Nephron progenitor cell (in vitro differentiated cells): ENCODE results near the gene MAPKAP1.
A peak's percentile ranks its signal among the peaks of the same experiment; 100 is the strongest.

Experiments
- DNase-seq: peaks from one replicate; pipeline ENCODE4 v3.0.0; 2021
- H3K27ac Mint-ChIP-seq: 2 replicates; pipeline ENCODE4 v1.8.0; 2021; ENCODE audit warnings: mild to moderate bottlenecking, moderate library complexity, mixed read lengths
- H3K27me3 Mint-ChIP-seq: 2 replicates; pipeline ENCODE4 v1.8.0; 2021; ENCODE audit warnings: mild to moderate bottlenecking, low read depth, mixed read lengths; ENCODE audit not compliant: poor library complexity
- H3K36me3 Mint-ChIP-seq: 2 replicates; pipeline ENCODE4 v1.8.0; 2021; ENCODE audit warnings: low read depth, mixed read lengths
- H3K4me1 Mint-ChIP-seq: 2 replicates; pipeline ENCODE4 v1.8.0; 2021; ENCODE audit warnings: mixed read lengths
- H3K4me3 Mint-ChIP-seq: 2 replicates; pipeline ENCODE4 v1.8.0; 2021; ENCODE audit warnings: mild to moderate bottlenecking, moderate library complexity, mixed read lengths
- H3K9me3 Mint-ChIP-seq: 2 replicates; pipeline ENCODE4 v1.8.0; 2021; ENCODE audit warnings: mild to moderate bottlenecking, moderate library complexity, mixed read lengths
- CTCF ChIP-seq: fragments of 200-600 bp; sonication (generic); IDR thresholded peaks from 2 replicates; pipeline ENCODE4 v1.5.0; 2021; ENCODE audit warnings: antibody characterized with exemption

MAPKAP1 gene

DNA sequence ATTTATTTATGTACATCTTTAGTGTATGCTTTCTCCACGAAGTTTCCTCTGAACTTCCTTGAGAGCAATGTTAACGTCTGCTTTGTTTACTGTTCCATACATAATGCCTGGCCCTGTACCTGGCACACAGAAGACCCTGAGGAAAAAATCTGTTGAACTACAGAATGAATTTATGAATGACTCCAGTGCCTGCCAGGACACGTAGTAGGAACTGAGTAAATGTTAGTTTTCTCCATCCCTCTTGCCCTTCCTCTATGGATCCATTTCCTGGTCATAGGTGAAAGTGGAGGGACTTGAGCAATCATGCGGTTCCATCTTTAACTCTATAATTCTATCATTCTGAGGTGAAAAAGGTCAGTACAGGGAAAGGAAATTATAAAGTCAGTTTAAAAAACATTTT lies 117.7 kb downstream of the MAPKAP1 start:
- DNase-seq = no peak
- TF ChIP-seq CTCF = no peak
- no peaks in the 10 kb centered on the region for H3K27me3 Mint-ChIP-seq
- H3K4me3 Mint-ChIP-seq = no peak overlapping the region
- no peak overlapping the region for H3K27ac Mint-ChIP-seq
- H3K36me3 Mint-ChIP-seq = peaks cover 4% of the 10 kb centered on the region
- H3K9me3 Mint-ChIP-seq = no peaks in the 10 kb centered on the region
- peaks cover 32% of the 10 kb centered on the region for H3K4me1 Mint-ChIP-seq

- Mint-ChIP-seq H3K4me3 (no peak overlapping the region), H3K9me3 (no peaks in the 10 kb centered on the region), H3K4me1 (peaks cover 24% of the 10 kb centered on the region), H3K27ac (no peak overlapping the region), H3K27me3 (peaks cover 3% of the 10 kb centered on the region), H3K36me3 (peaks cover 8% of the 10 kb centered on the region)
- no peak for DNase-seq
- TF ChIP-seq CTCF = no peak
These were observed 119.1 kb downstream of the MAPKAP1 start for GRCh38 chr9:125587819-125588460.

- TF ChIP-seq CTCF = no peak
- DNase-seq = no peak
- peaks cover 14% of the 10 kb centered on the region for H3K36me3 Mint-ChIP-seq
- H3K27me3 Mint-ChIP-seq = peaks cover 3% of the 10 kb centered on the region
- H3K9me3 Mint-ChIP-seq = no peaks in the 10 kb centered on the region
- H3K27ac Mint-ChIP-seq = peak overlapping the region; percentile 84
- H3K4me1 Mint-ChIP-seq = peaks cover 23% of the 10 kb centered on the region
- no peak overlapping the region for H3K4me3 Mint-ChIP-seq
These were observed 120.9 kb downstream of the MAPKAP1 start for GRCh38 chr9:125586172-125586511.

GRCh38 chr9:125585503-125586171 lies 121.4 kb downstream of the MAPKAP1 start:
- Mint-ChIP-seq H3K27me3 (peaks cover 3% of the 10 kb centered on the region), H3K27ac (no peak overlapping the region), H3K9me3 (peaks cover 5% of the 10 kb centered on the region), H3K4me3 (no peak overlapping the region), H3K4me1 (peaks cover 20% of the 10 kb centered on the region), H3K36me3 (peaks cover 18% of the 10 kb centered on the region)
- no peak for TF ChIP-seq CTCF
- no peak for DNase-seq

DNA sequence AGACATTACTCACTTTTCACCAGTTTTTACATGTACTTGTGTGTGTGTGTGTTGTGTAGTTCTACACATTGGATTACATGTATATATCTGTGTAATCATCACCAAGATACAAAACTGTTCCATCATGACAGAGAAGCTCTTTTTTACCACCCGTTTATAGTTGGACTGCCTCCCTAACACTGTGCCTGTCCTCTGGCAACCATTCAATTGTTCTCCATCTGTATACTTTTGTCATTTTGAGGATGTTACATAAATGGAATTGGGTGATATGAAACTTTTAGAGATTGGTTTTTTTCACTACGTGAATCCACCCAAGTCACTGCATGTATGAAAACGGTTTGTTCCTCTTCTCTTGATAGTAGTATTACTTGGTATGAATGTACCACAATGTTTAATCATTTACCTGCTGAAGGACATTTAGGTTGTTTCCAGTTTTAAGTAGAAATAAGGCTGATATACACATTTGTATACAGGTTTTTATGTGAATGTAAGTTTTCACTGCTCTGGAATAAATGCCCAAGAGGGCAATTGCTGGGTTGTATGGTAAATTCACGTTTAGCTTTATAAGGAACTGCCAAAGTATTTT lies 126.2 kb downstream of the MAPKAP1 start:
- DNase-seq = no peak
- Mint-ChIP-seq H3K9me3 (peaks cover 34% of the 10 kb centered on the region), H3K4me1 (peaks cover under 1% of the 10 kb centered on the region), H3K27ac (no peak overlapping the region), H3K36me3 (peaks cover 53% of the 10 kb centered on the region), H3K27me3 (peaks cover 3% of the 10 kb centered on the region), H3K4me3 (no peak overlapping the region)
- no peak for TF ChIP-seq CTCF
